ENCODE data around the gene EPB41L1. TPM values are rescaled to one million over a fixed set of nuclear protein-coding genes. Genes with fewer than 3 reads are reported as not detected.

EPB41L1 gene
- total and polyA plus RNA-seq, 10 donors: 1.5 to 18.6 (median 12.0) TPM

DNA sequence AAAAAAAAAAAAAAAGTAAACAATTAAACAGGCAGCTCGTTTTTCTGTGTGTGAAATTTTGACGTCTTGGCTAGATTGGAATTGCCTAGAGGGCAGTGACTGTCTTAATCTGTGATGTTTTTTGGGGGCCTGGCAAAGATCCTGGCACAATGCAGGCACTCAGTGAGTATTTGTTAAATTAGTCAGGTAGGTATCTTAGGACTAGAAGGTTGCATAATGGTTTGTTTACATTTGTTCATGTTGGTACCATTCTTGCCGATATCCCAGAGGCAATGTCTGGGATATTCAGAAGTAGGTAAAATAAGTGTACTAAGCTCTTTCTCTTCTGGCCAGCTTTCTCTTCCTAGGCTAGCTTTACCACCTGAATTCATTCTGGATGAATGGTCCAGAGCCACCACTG is 84.2 kb downstream of the EPB41L1 start:
- Histone ChIP-seq H3K27me3 (replicated peaks in 1 of 7) (no peaks in the 10 kb centered on the region), H3K4me1 (peaks cover 14 to 71% (median 36%) of the 10 kb centered on the region in 6 donors), H3K27ac (no peak overlapping the region), H3K36me3 (peaks cover 0 to 50% (median 35%) of the 10 kb centered on the region in 6 donors), H3K4me3 (no peak overlapping the region), H3K9me3 (no peaks in the 10 kb centered on the region)
- DNase-seq: no peak
- TF ChIP-seq, protein P1, sequence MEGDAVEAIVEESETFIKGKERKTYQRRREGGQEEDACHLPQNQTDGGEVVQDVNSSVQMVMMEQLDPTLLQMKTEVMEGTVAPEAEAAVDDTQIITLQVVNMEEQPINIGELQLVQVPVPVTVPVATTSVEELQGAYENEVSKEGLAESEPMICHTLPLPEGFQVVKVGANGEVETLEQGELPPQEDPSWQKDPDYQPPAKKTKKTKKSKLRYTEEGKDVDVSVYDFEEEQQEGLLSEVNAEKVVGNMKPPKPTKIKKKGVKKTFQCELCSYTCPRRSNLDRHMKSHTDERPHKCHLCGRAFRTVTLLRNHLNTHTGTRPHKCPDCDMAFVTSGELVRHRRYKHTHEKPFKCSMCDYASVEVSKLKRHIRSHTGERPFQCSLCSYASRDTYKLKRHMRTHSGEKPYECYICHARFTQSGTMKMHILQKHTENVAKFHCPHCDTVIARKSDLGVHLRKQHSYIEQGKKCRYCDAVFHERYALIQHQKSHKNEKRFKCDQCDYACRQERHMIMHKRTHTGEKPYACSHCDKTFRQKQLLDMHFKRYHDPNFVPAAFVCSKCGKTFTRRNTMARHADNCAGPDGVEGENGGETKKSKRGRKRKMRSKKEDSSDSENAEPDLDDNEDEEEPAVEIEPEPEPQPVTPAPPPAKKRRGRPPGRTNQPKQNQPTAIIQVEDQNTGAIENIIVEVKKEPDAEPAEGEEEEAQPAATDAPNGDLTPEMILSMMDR (IDR thresholded peaks at IDR 0.05 in 8 of 11, conservative IDR thresholded peaks at IDR 0.05 in 3 of 11): no peak
- TF ChIP-seq POLR2AphosphoS5 (IDR thresholded peaks at IDR 0.05) (no peak), POLR2A (IDR thresholded peaks at IDR 0.05) (no peak)
- WGBS, 5 donors: 75 to 87% (median 80%) methylated on average over 3 of the region's 3 CpGs
- intact Hi-C loops (cut with DNase I; ENCODE audit: low total_unique reads): no loop called here

DNA sequence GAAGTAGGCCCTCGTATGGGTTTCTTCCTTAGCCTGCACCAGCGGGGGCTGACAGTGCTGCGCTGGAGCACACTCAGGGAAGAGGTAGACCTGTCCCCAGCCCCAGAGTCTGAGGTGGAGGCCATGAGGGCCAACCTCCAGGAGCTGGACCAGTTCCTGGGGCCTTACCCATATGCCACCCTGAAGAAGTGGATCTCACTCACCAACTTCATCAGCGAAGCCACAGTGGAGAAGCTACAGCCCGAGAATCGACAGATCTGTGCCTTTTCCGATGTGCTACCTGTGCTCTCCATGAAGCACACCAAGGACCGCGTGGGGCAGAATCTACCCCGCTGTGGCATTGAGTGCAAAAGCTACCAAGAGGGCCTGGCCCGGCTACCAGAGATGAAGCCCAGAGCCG is 85.5 kb downstream of the EPB41L1 start:
- peaks cover 0 to 63% (median 46%) of the 10 kb centered on the region in 6 donors for H3K36me3 ChIP-seq

DNA sequence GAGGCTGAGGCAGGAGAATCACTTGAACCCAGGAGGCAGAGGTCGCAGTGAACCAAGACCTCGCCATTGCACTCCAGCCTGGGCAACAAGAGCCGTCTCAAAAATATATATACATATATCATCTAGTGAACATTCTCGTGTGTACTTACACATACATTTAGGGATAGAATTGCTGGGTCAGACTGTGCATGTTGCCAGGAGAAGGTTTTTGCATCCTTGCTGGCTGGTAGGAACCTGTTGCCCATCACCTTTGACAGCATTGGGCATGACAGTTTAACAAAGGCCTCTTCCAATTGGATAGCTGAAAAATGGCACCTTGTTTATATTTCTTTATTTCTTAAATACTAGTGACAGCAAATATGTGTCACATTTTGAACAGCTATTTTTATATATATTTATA is 87.1 kb downstream of the EPB41L1 start:
- DNase-seq: no peak
- H3K36me3 ChIP-seq: peaks cover 0 to 79% (median 62%) of the 10 kb centered on the region in 6 donors

More for the DNA sequence above, 85.5 kb downstream of the EPB41L1 start:
- Histone ChIP-seq H3K4me1 (peaks cover 14 to 77% (median 38%) of the 10 kb centered on the region in 6 donors), H3K4me3 (no peak overlapping the region), H3K9me3 (no peaks in the 10 kb centered on the region), H3K27me3 (replicated peaks in 1 of 7) (no peaks in the 10 kb centered on the region), H3K27ac (no peak overlapping the region)
- no peak for DNase-seq
- intact Hi-C loops (cut with DNase I; ENCODE audit: low total_unique reads): no loop called here
- 89 to 96% (median 94%) methylated on average over 7 to 12 of the region's 12 CpGs for WGBS, 5 donors
- TF ChIP-seq POLR2AphosphoS5 (IDR thresholded peaks at IDR 0.05) (no peak), POLR2A (IDR thresholded peaks at IDR 0.05) (no peak)
- TF ChIP-seq, protein P1 (IDR thresholded peaks at IDR 0.05 in 8 of 11, conservative IDR thresholded peaks at IDR 0.05 in 3 of 11): no peak

DNA sequence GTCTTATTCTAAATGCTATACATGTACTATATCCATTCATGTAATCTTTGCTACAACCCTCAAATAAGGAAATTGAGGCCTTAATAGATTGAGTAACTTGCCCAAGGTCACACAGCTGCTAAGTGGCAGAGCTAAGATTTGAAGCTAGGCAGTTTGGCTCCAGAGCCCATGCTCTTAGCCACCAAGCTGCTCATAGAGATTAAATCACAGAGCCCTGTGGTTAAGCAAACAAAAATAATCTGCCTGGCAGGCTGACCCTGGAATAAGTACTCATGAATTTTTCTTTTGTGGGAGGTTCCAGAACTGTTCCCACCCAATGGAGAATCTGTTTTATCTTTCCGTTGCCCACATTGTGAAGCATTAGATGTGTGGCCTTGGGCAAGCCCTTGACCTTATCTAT is 89.2 kb downstream of the EPB41L1 start:
- 48 to 100% (median 79%) methylated on average over 1 of the region's 1 CpG for WGBS, 5 donors
- H3K9me3 ChIP-seq: no peaks in the 10 kb centered on the region
- intact Hi-C loops (cut with DNase I; ENCODE audit: low total_unique reads): no loop called here
- no peak overlapping the region for H3K27ac ChIP-seq
- H3K4me3 ChIP-seq: no peak overlapping the region
- peaks cover 0 to 99% (median 83%) of the 10 kb centered on the region in 6 donors for H3K36me3 ChIP-seq
- peaks cover 0 to 48% (median 14%) of the 10 kb centered on the region in 6 donors for H3K4me1 ChIP-seq
- TF ChIP-seq POLR2A (IDR thresholded peaks at IDR 0.05): no peak
- TF ChIP-seq, protein P1 (IDR thresholded peaks at IDR 0.05 in 8 of 11, conservative IDR thresholded peaks at IDR 0.05 in 3 of 11): no peak
- TF ChIP-seq POLR2AphosphoS5 (IDR thresholded peaks at IDR 0.05): no peak
- no peaks in the 10 kb centered on the region for H3K27me3 ChIP-seq (replicated peaks in 1 of 7)
- no peak for DNase-seq

More for the DNA sequence above, 87.1 kb downstream of the EPB41L1 start:
- intact Hi-C loops (cut with DNase I; ENCODE audit: low total_unique reads): no loop called here
- Histone ChIP-seq H3K4me1 (peaks cover 14 to 68% (median 33%) of the 10 kb centered on the region in 6 donors), H3K27ac (no peak overlapping the region), H3K9me3 (no peaks in the 10 kb centered on the region), H3K27me3 (replicated peaks in 1 of 7) (no peaks in the 10 kb centered on the region), H3K4me3 (no peak overlapping the region)
- WGBS, 5 donors: 86 to 97% (median 90%) methylated on average over 4 of the region's 4 CpGs
- TF ChIP-seq POLR2A (IDR thresholded peaks at IDR 0.05) (no peak), POLR2AphosphoS5 (IDR thresholded peaks at IDR 0.05) (no peak)
- TF ChIP-seq, protein P1 (IDR thresholded peaks at IDR 0.05 in 8 of 11, conservative IDR thresholded peaks at IDR 0.05 in 3 of 11): no peak

All from spleen (tissue), 11 donors.